ENCODE results near the gene TRABD2A.

GRCh38 chr2:84801811-84802210 lies 79.1 kb downstream of the TRABD2A start:
- TF ChIP-seq CTCF (IDR thresholded peaks at IDR 0.05) (no peak), POLR2A (IDR thresholded peaks at IDR 0.05) (no peak)

Measured in body of pancreas (tissue), 4 donors.